ENCODE results near the gene IGF2.
"Not testable (repeated sequence)": the region's sequence is repeated elsewhere in the genome, so short reads cannot be mapped to it uniquely, and the experiment has no call there.

IGF2 gene

GRCh38 chr11:2136209-2136951, 2.8 kb downstream of the IGF2 start:
- DNase-seq: no peak

DNA sequence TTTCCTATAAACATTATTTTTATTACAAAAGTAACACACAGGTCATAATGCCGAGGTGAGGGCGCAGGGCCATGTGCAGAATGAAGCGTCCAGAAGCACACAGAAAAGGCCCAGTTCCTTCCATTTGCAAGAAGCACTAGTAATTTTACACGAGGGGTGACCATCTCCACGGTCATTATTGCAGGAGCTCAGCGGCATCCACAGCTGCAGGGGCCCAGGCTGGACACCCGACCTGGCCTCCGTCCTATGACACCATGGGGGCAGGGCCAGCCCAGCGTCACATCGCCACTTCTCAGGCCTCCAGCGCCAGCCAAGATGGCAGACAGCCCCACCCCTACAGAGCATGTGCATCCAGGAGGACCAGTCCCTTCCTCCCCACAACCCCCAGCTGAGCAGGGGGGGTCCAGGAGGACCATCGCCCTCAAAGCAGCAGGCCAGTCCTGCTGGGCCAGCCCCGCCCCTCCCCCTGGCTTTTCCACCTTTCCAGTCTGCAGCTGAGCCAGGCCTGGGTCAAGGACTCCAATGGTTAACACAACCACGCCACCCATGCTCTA, 3.5 kb downstream of the IGF2 start:
- DNase-seq: no peak

- no peak for DNase-seq
Observed at GRCh38 chr11:2135018-2135569, 4.1 kb downstream of the IGF2 start.

GRCh38 chr11:2134022-2135010, 4.9 kb downstream of the IGF2 start:
- DNase-seq: no peak

- DNase-seq: no peak
Observed at GRCh38 chr11:2133241-2134021, 5.8 kb downstream of the IGF2 start.

- DNase-seq: no peak
Observed at GRCh38 chr11:2132874-2133240, 6.3 kb downstream of the IGF2 start.

GRCh38 chr11:2132246-2132645, 6.9 kb downstream of the IGF2 start:
- no peak for DNase-seq

DNA sequence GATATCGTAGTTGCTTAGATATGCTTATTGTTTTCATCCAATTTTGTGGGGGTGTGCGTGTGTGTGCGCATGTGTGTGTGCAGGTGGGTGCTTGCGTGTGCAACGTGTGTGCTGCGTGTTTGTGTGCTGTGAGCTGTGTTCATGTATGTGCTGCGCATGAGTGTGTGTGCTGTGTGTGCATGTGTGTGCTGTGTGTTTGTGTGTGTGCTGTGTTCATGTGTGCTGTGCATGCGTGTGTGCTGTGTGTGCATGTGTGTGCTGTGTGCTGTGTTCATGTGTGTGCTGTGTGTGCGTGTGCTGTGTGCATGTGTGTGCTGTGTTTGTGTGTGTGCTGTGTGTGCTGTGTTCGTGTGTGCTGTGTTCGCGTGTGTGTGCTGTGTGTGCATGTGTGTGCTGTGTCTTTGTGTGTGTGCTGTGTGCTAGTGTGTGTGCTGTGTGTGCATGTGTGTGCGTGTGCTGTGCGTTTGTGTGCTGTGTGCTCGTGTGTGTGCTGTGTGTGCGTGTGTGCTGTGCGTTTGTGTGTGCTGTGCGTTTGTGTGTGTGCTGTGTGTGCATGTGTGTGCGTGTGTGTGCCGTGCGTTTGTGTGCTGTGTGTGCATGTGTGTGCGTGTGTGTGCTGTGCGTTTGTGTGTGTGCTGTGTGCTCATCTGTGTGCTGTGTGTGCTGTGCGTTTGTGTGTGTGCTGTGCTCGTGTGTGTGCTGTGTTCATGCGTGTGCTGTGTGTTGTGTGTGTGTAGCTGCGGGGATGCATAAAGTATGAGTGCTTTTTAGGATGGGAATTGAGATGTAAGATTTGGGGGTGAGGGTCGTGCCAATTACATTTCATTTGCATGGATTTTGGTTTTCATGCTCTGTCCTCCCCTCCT, 7.6 kb downstream of the IGF2 start:
- no peak for DNase-seq

DNA sequence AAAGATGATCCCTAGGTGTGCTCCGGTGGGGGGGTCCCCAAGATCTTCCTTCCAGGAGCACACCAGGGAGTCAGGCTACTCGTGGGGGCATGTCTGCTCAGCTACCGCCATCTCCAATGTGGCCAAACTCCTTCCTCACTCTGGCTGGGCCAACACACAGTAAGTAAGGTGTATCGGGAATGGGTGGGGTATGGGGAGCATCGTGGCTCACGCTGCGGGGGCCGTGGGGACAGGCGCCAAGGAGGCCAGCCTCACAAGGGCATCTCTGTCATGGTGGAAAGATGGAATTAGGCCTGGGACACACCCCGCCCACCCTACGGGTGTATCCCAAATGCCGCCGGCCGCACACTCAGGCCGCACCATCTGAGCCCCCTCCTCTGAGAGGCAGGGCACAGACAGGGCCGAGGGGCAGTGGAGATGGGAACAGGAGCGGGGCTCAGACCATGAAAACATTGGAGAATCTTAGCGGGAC, 8.3 kb downstream of the IGF2 start:
- no peak for DNase-seq

DNA sequence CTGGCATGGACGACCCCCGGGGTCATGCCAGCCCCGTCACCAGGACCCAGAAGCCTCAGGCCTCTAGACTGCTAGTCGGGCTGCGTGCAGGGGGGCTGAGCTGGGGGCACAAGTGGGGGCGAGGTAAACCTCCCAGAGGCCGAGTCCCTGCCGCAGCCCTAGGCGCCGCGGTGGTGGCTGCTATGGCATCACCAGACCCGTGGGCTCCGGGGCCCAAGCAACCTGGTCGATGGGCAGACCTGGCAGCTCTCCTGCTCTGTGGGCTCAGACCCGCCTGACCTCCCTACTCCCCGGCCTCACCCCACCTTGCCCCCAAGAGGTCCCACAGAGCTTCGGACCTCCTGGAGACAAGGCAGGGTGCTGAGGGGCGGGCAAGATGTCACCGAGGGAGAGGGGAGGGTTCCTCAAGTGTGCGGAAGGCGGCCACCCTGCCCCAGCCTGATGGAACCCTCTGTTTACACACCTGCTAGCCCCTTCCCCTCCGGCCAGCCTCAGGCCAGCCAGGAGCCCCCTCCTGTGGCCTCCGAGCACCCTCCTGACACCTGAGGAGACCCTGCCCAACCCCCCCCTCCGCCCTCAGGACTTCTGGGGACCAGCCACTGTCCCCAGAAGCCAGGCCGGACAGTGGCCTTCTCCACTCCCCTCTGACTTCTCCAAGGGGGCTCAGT, 9.4 kb downstream of the IGF2 start:
- DNase-seq: no peak

DNA sequence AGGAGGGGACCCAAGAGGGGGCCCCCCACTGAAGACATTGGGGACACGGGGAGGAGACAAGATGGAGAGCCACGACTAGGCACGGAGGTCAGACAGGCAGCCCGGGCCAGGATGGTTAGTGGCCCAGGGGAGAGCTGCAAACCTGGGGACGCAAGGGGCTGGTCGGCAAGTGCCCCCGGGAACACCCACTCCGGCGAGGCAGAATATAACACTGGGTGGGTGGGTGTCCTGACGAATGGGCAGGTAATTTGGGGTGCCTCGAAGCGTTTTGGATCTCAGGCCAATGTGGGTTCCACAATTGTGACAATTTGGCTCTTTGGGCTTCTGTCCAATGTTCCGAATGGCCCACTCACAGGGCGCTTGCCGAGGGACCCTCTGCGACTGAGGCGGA, 9.9 kb downstream of the IGF2 start:
- no peak for DNase-seq

DNA sequence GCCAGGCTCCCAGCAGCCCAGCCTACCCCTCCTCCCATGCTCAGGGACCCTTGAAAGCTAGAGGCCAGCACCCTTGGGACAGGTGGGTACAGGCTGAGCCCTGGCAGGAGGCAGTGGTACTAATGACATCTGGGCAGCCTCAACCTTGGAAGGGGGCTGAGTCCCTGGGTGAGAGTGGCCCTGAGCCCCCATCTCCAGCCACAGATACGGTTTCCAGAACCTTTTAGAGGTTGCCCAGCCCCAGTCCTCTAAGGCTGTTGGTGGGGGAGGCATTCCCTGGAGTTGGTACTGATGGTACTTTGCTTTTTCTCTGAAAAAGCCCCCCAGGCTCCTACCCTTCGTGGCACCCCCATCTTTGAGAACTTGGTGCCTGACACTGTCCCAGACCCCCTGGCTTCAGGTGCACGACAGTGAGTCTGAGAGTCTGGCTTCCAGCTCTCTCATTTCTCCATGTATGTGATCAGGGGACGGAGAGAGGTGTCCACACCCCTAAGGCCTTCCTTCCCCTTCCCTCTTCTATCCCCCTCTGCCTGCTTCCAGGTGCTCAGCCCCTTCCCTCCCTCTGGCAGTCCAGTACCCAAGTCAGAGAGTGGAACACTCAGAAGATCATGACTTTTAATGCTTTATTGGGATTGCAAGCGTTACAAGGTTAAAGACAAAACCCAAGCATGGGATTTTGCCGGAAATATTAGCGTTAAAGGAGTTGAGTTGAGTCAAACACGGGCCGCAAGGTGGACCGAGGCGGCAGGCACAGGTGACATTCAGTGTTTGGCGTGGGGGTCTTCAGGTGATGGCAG, 10.5 kb downstream of the IGF2 start:
- DNase-seq: no peak

GRCh38 chr11:2128130-2128510, 11.1 kb downstream of the IGF2 start:
- no peak for DNase-seq

DNA sequence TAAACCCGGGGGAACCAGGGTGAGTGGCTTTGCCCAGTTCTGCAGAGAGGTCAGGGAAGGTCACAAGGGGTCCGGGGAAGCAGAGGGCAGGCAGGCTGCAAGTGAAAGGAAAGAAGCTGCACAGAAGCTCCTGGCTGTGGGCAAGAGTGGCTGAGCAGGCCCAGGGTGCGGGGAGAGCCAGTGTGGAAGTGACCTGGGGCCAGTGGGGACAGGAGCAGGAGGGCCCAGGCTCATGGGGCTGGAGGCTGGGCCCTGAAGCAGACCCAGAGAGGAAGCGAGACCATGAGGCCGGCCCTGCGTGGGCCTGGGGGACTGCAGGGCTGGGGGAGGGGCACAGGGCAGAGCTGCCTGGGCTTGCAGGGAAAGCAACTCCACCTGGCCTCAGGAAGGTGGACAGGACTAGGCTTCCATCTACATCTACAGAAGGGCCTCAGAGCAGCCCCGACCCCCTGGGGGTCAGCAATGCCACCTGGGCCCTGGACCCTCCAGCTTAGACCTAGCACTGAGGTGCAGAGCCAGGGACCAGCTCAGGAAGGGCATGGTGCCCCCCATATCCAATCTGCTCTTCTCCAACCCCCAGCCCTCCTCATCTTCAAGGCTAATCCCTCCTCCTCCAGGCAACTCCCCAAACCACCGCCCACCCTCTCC, 11.6 kb downstream of the IGF2 start:
- no peak for DNase-seq

GRCh38 chr11:2126520-2127085, 12.6 kb downstream of the IGF2 start:
- no peak for DNase-seq

- not testable (repeated sequence) for DNase-seq
Observed at GRCh38 chr11:2124736-2125484, 14.3 kb downstream of the IGF2 start.

DNA sequence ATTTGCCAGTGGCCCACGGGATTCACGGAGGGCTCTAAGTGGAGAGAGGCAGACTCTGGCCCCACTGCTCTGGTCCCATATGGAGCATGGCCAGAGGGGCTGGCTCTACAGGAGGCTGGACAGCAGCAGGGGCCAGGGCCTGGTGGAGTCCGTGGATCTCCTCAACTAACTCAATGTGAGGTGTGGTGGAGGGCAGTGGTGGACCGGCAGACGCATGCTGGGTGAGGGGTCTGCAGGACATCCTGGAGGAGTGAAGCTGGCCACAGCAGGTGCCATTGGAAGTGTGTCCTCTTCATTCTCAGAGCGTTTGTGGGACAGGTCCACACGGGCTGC, 15.6 kb downstream of the IGF2 start:
- no peak for DNase-seq

- no peak for DNase-seq
Observed at GRCh38 chr11:2122907-2123627, 16.1 kb downstream of the IGF2 start.
